Limb (tissue), 2 donors: Measurements from ENCODE around the gene UBE2E2.

Experiments used
- DNase-seq, 2 donors: peaks; one replicate each; pipeline ENCODE4 v3.0.0-alpha.2; 2016; ENCODE audit errors: extremely low spot score in 2 of 2

UBE2E2 gene

DNA sequence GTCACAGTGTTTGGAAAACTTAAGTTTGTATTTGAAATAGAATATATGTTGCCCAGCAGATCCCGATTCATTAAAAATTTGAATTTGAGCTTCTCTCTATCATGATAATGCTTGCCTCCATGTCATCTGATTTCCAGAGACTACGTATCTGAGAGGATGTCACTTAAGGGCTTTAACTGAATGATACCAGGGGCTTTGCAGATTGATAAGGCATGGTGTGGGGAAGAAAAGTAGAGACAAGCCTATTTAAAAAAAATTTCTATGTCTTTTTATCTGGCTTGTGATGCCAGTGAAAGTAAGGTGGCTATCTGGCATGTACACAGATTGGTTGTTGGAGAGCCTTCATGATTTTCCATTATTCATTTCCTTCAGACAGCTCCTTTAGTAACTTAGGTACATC is 72.7 kb downstream of the UBE2E2 start:
- DNase-seq: no peak

DNA sequence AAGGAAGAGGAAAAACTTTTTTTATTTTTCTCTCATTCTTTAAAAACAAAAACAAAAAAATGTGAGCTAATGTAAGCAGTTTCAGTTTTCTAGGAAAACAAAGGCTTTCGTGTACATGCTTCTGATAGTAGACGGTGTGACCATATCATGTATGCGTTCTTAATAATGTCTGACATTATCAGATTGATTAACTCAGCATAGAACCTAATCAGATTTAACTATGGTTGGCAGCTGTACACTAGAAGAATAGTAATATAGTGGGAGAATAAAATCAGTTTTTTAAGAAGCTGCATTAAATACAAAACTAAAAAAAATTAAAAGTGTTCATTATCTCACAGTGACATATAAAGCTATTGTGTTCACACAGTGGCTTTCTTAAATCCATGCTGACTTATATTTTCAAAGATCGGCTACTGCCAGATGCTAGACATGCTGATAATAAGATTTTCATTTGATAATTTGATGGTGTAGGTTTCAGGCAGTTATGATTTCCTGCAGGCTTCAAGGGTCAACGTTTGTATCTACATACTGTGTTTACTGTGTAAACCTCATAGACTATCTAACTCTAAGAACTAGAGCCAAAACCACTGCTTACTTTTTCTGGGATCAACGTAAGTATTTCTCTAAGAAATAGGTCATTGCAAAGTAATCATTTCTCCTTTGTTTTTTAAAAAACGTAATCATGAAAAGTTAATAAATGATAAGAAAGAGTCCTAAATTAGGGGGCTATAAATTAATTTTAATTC is 74.0 kb downstream of the UBE2E2 start:
- no peak for DNase-seq

DNA sequence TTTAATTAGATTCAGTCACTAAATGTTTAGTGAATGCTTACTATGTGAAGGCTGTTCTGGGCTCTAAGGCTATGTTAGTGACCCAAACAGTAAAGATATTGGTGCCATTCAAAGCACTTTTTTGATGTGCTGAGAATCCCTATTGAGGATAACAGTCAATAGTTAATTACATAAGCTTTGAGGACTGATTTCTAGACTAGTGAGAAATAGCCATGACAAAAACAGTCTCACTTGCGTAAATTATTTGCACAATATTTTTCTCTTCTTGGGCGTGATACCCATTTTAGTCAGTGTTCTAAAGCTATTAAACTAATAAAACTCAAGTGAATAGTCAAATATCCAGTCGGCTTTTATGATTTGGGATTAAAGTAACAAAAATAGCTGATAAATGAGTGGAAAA is 74.6 kb downstream of the UBE2E2 start:
- DNase-seq: no peak

DNA sequence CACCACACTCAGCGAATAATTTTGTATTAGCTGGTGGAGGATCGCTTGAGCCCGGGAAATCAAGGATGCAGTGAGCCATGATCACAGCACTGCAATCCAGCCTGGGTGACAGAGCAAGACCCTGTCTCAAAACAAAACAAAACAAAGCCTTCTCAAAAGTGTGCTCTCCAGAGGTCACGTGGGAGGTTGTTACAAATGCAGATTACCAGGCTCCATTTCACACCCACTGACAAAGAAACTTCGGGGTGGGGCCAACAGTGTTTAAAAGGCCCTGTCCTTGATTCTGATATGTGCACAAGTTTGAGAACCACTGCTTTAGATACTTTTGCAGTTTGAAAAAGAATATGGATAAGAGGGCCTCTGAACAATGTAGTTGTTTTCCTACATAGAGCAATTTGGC is 80.5 kb downstream of the UBE2E2 start:
- DNase-seq: no peak

DNA sequence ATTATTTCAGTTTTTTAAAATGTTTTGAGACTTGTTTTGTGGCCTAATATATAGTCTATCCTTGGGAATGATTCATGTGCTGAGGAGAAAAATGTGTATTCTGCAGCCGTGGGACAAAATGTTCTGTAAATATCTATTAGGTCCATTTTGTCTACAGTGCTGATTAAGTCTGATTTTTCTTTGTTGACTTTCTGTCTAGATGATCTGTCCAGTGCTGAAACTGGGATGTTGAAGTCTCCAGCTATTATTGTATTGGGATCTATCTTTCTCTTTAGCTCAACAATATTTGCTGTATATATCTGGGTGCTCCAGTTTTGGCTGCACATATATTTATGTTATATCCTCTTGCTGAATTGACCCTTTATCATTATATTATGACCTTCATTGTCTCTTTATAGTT is 85.2 kb downstream of the UBE2E2 start:
- DNase-seq: no peak

DNA sequence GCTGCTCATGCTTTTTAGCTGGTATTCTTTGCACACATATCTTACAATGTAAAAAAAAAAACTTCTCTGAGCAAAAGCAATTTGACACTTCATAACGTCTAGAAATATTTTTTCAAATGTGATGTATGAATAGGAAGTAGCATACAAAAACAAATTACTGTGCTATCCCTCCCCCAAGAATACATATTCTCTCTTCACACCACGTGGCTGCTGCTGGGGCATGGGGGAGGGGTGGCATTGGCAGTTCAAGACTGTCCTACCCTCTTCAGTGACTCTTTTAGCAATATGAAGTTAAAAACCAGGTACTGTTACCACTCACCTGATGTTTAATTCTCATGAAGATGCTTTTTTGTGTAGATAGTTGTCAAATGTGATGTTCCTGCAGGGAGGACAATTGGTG is 85.6 kb downstream of the UBE2E2 start:
- DNase-seq: no peak

DNA sequence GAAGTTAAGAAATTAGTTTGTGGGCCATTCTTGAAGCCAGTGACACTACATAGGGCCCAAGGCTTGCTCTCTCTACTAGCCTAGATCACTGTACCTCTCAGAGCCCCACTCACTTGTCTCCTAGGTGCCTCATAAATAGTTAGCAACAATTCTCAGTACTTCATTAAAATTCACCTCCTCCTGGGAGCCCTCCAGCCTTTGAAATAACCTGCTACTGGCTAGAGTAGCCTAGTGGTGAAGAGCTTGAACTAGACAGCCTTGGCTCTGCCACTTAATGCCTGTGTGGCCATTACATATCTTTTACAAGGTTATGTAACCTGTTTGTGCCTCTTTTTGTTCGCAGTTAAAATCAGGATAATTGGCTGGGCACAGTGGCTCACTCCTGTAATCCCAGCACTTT is 89.3 kb downstream of the UBE2E2 start:
- DNase-seq: no peak

DNA sequence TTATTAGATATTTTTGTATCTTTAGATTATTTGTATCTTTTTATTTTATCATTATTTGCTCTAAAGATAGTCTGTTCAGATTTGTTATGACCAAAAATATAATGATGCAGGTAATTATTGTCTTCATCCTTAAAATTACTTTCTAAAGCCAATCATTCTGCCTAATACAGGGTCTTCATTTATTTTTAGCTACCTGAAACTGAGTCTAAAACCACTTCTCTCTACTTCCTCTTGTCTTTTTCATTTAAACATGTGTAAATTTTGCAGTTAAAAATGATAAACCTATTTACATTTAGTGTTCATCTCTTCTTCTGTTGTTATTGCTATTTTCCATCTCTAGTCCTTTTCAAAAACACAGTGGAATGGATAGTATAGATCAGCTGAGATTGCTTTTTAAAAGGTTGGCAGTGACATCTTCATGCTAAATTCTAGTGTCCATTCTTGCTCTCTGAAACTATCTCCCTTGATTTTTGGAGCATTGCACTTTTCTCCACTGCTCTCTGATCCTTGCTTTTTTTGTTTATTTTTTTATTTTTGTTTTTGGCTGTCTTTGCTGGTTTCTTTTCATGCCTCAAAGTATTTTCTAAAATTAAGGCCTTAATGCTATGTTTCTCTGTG is 91.8 kb downstream of the UBE2E2 start:
- no peak for DNase-seq

DNA sequence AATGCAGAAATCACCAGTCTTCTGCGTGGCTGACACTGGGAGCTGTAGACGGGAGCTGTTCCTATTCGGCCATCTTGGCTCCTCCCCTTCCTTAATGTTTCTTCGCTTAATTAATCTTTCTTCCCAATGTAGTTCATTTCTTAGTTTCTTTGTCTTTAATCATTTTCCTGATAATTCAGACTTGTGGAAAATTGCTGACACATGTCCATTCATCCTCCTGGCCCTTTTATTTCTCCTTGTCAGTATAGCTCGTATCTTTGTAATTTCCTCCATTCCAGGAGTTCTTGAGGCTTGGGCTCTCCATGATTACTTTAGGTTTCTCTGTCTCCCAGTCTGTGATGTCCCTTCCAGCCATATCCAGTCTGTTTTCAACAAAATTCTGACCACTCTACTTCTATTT is 98.7 kb downstream of the UBE2E2 start:
- no peak for DNase-seq

DNA sequence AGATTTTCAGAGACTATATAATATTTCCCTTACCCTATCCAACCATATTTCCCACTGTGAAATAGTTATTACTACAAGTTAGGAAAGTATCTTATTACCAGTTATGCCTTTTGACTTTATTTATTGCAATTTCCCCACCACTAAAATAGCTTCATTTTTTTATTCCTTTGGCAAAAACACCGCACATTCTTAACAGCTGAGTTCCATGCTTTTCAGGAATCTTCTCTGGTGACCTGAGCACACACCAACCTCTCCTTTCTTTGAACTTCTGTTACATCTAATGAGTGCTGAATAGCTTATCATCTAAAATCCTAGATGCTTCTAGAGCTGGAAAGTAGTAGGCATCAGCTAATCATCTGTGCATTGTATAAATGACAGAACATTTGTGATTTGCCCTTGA is 99.1 kb downstream of the UBE2E2 start:
- no peak for DNase-seq

DNA sequence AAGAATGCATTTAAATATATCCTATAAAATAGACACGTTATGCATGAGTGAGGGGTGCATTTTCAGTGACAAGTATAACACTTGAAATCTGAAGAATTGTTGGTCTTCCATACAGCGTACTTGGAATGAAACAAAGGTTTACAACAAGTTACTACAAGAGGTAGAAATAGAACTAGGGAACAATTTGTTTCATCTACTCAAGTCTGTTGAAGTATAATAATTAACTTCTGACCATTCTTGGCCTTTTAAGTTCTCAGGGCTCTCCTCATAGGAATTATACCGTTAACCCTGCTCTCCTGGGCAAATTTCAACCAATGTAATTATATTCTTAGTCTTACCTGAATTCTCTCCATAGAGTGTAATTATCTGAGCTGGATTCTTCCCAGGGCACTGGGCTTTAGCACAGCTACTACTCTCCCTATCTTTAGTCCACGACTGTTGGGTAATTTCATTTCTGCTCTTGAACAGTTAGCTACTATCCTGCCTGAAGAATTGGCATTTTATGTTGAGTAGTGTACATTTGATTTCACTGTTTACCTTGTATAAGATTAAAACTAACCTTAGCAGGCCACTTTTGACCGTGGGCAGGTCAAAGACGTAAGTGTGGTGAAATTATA is 100.6 kb downstream of the UBE2E2 start:
- DNase-seq: no peak

DNA sequence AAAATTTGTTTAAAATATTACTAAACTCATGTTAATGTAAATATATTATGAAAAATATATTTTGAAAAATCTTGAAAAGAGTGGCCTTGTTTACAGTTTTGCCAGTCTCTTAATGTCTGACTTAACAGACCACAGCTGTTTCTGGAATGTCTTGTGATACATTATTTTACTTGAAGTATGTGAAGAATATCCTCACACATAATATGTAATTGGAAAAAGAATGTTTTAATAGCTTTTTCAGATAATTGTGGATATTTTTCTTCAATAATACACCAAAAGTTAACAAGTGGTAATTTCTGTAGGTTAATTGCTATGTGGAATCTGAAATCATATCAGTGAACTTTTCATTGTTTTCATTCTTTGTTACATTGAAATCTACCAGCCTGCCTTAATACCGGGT is 101.3 kb downstream of the UBE2E2 start:
- no peak for DNase-seq

DNA sequence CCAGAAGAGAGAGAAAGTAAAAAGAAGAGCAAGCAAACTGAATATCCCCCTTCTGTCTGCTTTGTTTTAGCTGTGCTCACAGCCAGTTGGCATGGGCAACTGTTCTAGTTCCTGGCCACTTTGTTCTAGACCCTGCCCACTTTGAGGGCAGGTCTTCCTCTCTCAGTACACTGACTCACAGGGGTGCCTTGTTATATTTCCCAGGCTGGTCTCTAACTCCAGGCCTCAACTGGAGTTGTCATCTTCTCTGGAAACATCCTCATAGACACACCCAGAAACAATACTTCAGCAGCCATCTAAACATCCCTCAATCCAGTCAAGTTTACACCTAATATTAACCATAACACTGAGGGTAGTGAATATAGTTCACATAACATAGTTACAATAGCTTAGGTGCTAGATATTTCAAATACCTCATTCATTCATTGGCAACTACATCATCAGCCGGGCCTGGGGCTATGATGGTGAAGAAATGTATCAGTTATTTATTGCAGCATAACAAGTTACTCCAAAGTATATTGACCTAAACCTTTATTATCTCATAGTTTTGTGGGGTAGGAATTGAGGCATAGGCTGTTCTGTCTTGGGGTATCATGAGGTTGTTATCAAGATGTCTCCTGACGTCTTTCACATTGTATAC is 106.0 kb downstream of the UBE2E2 start:
- no peak for DNase-seq

DNA sequence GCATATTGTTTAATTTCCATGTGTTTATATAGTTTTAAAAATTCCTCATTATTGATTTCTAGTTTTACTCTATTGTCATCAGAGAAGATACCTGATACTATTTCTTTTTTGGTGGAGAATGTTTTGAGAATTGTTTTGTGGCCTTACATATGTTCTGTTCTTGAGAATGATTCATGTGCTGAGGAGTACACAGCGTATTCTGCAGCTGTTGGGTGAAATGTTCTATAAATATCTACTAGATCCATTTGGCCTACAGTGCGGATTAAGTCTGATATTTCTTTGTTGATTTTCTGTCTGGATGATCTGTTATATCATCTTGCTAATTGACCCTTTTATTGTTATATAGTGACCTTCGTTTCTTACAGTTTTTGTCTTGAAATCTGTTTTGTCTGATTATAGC is 109.7 kb downstream of the UBE2E2 start:
- no peak for DNase-seq

DNA sequence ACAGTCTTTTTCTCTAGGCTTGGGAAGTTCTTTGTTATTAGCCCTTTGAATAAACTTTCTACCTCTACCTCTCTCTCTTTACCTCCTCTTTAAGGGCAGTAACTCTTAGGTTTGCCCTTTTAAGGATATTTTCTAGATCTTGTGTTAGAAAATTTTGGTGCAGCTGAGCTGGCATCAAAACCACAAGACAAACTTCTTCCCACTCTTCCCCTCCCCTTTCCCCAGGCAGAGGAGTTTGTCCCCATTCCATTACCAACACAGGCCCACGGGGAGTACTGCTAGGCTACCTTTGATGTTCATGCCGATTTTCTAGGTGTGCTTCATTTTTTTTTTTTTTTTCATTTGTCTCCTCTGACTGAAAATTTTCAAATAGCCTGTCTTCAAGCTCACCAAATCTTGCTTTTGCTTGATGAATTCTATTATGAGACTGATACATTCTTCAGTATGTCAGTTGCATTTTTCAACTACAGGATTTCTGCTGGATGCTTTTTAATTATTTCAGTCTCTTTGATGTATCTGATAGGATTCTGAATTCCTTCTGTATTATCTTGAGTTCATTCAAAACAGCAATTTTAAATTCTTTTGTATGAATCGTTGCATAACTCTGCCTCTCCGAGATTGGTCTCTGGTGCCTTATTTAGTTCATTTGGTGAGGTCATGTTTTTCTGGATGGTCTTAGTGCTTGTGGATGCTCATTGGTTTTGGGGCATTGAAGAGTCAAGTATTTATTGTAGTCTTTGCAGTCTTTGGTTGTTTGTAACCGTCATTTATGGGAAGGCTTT is 112.0 kb downstream of the UBE2E2 start:
- no peak for DNase-seq

DNA sequence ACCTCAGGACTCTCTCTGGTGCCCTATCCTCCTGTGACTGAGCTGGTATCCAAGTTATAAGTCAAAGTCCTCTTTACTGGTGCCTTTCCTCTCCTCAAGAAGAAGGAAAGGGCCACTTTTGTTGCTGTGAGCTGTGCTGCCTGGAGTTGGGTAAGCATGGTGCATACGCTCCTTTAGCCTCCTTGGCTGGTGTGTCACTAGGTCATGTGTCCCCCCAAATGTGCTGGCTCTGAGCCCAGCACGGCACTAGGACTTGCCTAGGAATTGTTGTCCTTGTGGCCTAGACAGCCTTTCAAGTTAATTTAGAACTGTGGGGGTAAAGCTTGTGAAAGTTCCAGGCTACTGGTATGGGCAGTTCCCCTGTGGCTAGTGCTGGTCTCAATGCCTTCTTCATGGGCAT is 113.8 kb downstream of the UBE2E2 start:
- DNase-seq: no peak

DNA sequence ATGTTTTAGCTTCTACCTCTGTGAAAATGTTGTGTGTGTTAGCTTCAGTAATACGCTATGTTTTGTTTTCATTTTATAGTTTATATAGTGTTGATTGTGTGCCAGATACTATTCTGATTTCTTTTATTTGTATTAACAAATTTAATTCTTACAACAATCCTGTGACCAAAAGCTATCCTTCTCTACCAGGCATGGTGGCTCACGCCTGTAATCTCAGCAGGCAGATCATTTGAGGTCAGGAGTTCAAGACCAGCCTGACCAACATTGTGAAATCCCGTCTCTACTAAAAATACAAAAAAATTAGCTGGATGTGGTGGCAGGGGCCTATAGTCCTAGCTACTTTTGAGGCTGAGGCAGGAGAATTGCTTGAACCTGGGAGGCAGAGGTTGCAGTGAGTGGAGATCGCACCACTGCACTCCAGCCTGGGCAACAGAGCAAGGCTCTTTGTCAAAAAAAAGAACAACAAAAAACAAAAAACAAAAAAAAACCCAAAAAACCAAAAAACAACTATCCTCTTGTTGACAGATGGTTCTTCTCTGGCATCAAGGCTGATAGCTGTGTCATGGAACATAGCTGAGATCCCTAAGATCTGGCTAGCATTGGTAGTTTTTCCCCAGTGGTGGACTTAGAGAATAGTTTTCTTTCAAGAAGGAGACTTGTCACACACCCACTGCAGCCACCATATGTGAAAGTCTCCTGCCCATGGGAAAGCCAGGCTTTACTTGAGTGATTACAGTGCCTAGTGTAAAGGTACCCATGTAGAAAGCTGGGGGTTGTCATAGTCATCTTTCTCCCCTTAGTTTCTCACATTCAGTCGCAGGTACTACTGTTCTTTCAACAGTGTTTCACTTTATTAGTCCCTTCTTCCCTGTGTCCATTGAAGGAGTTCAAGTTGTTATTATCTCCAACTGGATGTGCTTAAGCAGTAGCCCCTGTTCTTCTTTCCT is 116.5 kb downstream of the UBE2E2 start:
- DNase-seq: no peak

DNA sequence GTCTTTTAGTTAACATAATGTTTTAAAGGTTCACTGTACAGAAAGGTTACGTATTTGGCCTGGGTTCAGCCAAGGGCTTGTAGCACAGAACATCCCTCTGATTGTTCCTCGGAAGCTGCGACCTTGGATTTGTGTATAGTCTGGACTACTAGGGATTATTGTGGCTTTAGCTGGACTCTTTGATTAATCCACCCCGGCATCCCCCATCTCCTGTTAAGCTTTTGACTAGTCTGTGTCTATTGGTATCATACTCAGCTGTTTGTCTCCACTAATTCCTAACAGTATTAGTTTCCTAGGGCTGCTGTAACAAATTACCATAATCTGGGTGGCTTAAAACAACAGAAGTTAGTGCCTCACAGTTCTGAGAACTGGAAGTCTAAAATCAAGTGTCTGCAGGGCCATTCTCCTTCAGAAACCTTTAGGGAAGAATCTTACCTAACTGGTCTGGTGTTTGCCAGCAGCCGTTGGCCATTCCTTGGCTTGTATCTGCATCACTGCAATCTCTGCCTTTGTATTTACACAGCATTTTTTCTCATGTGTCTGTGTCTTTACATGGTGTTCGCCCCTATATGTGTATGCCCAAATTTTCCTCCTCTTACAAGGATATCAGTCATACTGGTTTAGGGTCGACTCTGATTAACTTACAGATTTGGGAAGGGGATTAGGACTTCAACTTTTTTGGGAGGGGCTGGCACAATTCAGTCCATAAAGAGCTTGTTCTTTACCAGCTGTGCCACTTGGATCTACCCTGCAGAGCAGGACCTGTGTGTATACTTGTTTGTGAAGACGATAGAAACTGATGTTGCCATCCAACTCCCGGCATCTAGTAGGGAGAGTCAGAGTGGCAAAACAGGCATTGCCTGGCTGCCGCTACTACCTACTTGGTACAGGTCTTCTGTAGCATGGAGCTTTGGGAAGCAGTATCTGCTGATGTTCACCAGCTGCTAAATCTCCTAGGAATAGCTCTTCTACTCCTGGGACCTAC is 117.8 kb downstream of the UBE2E2 start:
- DNase-seq: no peak

DNA sequence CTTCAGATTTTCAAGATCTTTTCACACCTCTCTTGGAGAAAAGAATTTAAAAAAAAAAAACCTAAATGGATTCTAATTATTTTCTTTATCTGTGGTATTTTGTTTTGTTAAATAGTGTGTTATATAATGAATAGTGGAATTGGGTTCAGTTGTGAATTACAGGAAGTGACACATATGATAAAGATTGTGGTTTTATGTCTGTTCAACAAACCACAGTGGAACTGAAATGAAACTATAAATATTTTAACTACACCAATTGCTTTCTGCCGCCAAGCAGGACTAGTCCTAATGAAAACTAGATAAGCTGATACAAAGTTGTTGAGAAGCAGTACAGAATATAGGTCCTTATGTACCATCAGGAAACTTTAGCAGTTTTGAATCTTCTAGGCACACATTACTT is 121.6 kb downstream of the UBE2E2 start:
- no peak for DNase-seq
